GM12872 (cell line): ENCODE results near the gene ADAM33.

Source experiments
- CTCF ChIP-seq: IDR thresholded peaks from 3 replicates; pipeline ENCODE4 v1.5.1; 2011; ENCODE audit warnings: low read depth, mild to moderate bottlenecking, low read length, moderate library complexity; ENCODE audit not compliant: insufficient read depth

ADAM33 gene

GRCh38 chr20:3654326-3655130 lies 27.3 kb downstream of the ADAM33 start:
- no peak for TF ChIP-seq CTCF

GRCh38 chr20:3653921-3654320 lies 27.9 kb downstream of the ADAM33 start:
- no peak for TF ChIP-seq CTCF

- TF ChIP-seq CTCF = no peak
Measured at GRCh38 chr20:3652676-3653596, 28.9 kb downstream of the ADAM33 start.

- no peak for TF ChIP-seq CTCF
Measured at GRCh38 chr20:3652221-3652620, 29.6 kb downstream of the ADAM33 start.

- no peak for TF ChIP-seq CTCF
Measured at GRCh38 chr20:3651204-3651962, 30.4 kb downstream of the ADAM33 start.

GRCh38 chr20:3648951-3649350 lies 32.9 kb downstream of the ADAM33 start:
- no peak for TF ChIP-seq CTCF

GRCh38 chr20:3647473-3647872 lies 34.3 kb downstream of the ADAM33 start:
- TF ChIP-seq CTCF = no peak
